ENCODE data around the gene NDE1.
"Not testable (repeated sequence)": the region's sequence is repeated elsewhere in the genome, so short reads cannot be mapped to it uniquely, and the experiment has no call there.

The NDE1 gene

GRCh38 chr16:15650019-15650697, at the start of gene NDE1:
Gene NDE1, plus strand, starts transcription at chr16:15650245. Its CDS starts 14,534 bp downstream, at chr16:15664779.
- peak; percentile 91 for DNase-seq

- DNase-seq = no peak
These were observed 48.7 kb upstream of the NDE1 start for GRCh38 chr16:15601212-15601879.

DNA sequence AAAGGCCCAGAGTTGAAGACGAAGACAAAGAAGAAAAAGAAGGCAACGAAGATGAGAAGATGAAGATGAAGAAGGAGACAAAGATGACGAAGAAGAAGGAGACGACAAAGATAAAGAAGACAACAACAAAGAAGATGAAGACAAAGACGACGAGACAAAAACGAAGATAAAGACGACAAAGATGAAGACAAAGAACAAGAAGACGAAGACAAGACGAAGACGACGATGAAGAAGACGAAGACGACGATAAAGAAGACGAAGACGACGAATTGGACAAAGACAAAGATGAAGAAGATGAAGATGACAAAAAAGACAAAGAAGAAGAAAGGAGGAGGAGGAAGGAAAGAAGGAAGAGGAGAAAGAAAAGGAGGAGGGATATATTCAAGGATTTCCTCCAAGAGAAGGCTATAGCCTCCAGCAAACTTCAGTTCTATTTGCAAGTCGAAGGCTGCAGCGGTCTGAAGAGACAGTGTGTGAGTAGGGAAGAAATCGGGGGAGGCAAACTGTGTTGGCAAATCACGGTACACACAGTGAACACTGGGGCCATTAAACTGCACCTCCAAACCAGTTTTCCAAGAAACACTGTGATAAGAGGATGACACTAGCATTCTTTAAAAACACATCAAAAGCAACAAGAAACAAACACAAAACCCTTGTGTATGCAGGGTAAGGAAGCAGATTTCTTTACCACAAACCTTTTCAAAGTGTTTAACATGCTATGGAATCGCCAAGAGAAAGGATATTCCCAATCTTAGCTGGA, 47.6 kb upstream of the NDE1 start:
- DNase-seq = no peak

- no peak for DNase-seq
These were observed 45.3 kb upstream of the NDE1 start for GRCh38 chr16:15604460-15605440.

DNA sequence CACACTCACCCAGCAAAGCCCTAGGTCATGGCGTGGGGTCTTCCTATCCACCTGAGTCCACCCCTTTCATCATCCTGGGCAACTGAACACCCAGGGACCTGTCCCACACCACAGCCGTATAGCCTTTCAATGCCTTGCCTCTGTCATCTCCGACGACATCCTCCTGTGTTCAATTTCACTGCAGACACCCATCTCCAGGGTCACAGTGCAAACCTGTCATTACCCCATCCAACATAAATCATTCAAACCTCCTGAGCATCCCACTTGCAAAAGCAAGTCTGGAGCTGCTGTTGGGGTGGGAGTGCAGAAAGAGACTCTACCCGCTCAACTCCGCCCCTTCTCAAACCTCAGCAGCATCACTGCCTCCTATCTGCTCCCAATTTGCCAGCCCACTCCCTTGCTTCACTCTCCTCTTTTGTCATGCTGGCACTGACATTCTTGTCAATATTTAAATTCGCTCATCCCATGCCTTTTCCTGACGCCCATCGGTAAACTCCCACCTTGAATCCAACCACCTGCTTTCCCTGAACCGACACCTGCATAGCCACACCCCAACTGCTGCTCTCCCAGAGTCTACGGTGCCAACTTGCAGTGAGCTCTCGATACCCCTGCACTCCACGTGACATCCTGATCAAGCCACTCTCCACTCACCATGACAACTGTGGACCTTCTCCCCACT, 44.1 kb upstream of the NDE1 start:
- DNase-seq = no peak

- DNase-seq = no peak
These were observed 43.4 kb upstream of the NDE1 start for GRCh38 chr16:15606518-15607220.

GRCh38 chr16:15607221-15607699, 42.8 kb upstream of the NDE1 start:
- not testable (repeated sequence) for DNase-seq

DNA sequence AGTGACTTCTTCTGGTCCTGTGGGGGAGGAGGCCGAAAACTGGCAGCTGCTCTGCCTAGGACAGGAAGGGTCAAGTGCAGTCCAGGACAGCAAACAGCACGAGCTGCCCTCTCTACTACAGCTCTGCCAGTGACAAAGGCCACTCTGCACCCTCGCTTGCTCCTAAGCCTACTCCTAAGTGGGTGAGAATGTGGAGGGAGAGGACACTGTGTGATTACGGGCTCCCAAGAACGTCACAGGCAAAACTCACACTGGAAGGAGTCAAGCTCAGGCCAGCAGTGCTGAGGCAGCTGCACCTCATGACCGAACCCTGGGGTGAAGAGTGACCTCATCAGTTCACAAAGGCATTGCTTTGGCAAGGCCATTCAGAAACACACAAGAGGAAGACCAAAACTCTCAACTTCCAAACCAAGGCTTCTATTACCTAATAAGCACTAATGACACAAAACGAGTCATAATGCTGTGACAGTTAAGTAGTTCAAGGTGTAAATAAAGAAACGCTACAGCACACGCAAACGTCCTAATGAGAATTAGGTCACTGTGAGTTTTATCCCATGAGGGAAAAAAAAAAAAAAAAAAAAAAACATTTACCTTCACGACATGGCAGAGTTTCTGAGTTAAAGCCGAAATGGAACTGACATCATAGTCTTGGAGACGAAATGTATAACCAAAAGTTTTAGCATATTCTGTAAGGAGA, 42.2 kb upstream of the NDE1 start:
- DNase-seq = no peak

- no peak for DNase-seq
These were observed 41.4 kb upstream of the NDE1 start for GRCh38 chr16:15608398-15609285.

- no peak for DNase-seq
These were observed 40.8 kb upstream of the NDE1 start for GRCh38 chr16:15609286-15609649.

DNA sequence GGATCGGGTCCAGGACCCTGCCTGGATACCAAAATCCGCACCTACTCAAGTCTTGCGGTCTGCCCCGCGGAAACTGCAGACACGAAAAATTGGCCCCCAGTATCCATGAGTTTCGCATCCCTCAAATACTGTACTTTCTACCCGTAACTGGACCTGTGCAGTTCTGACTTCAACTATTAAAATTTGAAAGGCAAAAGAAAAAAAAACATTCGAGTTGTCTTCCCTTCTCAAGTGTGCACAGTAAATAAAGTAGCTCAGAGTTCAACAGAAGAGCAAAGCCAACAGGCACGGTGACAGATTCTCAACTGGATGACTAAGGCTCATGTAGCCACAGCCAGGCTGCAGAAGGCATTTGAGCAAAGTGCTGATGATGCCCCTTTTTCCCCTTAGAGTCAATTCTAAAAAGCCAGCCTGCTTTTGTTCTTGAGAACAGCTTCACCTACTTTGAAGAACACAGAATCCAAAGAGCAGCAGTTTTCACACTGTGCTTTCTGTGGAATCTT, 39.6 kb upstream of the NDE1 start:
- DNase-seq = peak; percentile 54

DNA sequence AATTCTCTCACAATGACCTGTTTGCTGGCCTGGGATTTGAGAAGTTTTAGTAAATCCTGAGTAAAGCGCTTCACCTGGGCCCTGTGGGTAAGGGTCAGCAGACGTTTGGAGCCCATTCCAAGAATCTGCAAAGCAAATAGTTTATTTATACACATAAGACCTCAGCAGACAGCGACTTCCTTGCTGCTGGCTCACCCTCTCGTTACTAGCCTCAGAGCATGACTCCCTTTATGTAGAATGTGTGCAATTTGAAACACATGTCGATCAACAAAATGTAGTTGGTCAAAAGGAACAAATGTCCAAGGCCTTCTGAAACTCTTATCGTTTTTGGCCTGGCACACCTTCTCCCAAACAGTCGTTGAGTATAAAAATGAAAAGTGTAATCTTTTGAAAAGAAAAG, 38.4 kb upstream of the NDE1 start:
- no peak for DNase-seq

DNA sequence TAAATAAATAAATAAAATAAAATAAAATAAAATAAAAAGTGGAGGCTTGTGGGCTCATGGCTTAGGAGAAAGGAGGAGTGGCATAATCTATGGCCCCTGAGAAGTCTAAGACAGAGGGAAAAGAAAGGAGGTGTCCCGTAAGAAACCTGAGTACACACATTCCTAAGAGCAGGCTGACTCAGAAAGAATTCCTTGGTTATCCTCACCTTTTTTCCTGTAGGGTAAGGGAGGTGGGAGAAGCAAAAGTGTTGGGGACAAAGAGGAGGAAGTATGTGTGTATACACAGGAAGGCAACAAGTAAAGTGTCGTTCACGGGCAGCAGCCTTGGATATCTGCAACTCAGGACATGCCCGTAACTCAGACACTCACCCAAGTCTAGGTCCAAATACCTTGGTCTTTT, 36.4 kb upstream of the NDE1 start:
- DNase-seq = no peak

DNA sequence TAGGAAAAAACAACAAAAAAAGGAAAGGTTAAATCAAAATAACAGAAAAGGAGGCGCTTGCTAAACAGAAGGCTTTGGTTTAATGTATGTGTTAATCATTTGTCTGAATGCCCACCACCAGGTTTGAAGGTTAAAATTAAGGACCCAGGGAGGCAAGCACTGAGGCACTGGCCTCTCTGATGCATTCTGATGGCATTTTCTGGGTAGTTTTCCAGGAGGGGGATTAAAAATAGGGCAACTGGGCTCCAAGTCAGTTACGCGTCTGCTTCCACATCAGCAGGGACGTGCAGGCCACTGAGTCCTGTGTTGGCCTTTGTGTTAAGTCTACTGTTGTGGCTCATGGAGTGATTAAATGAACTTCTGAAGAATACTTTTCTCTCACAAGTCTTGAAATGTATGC, 34.0 kb upstream of the NDE1 start:
- DNase-seq = no peak

DNA sequence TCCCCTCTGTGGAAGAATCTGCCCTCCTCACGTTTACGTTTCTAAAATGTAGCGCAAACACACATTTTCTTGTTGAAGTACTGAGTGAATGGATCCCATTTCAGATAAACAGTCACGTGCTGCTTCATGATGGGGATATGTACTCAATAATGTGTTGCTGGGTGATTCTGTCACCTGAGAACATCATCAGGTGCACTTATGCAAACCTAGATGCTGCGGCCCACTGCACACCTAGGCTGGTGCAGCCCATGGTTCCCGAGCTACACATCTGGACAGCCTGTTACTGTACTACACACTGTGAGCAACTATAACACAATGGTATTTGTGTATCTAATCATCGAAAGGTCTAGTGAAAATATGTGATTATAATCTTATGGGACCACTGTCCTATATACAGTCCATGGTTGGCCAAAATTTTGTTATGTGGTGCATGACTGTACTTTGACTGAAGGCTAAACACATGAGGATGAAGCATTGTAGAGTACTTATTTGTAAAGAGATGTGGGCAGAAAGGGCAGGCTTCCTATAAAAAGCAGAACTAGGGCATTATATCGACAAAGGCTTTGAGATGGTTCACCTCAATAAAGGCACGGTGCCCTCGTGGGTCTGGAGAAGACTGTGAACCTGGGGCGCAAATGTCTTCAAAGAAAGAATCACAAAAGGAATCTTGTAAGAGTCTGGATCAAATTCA, 33.4 kb upstream of the NDE1 start:
- DNase-seq = no peak

- no peak for DNase-seq
These were observed 32.1 kb upstream of the NDE1 start for GRCh38 chr16:15617901-15618300.

- DNase-seq = no peak
These were observed 31.7 kb upstream of the NDE1 start for GRCh38 chr16:15618392-15618791.

GRCh38 chr16:15620611-15621195, 29.3 kb upstream of the NDE1 start:
- DNase-seq = no peak

Data from activated CD4-positive, alpha-beta T cell treated with anti-CD3 and anti-CD28 coated beads for 48 hours (primary cell).